ENCODE measurements around the gene EPHB1. TPM values are rescaled to one million over a fixed set of nuclear protein-coding genes. Genes with fewer than 3 reads are reported as not detected.

The EPHB1 gene
- total and polyA plus RNA-seq, 4 donors: 0.23 to 1.7 (median 0.52) TPM

GRCh38 chr3:134838599-134838998 is 43.5 kb downstream of the EPHB1 start:
- Histone ChIP-seq H3K9ac (ENCODE audit: low read depth in 1 of 2, low read length in 2 of 2) (no peak overlapping the region), H3K27ac (ENCODE audit: low read depth in 1 of 2, low read length in 2 of 2) (no peak overlapping the region), H3K36me3 (ENCODE audit: control insufficient read depth in 4 of 4, insufficient read depth in 3 of 4, low read depth in 1 of 4, low read length in 3 of 4) (no peaks in the 10 kb centered on the region), H3K9me3 (ENCODE audit: control insufficient read depth in 4 of 4, low read length in 3 of 4) (peaks cover 0 to 2% (median 0%) of the 10 kb centered on the region in 4 donors), H3K4me3 (ENCODE audit: low read depth in 1 of 3, low read length in 3 of 3) (no peak overlapping the region), H3K4me1 (ENCODE audit: control insufficient read depth in 4 of 4, insufficient read depth in 4 of 4, low read length in 3 of 4) (no peaks in the 10 kb centered on the region), H3K27me3 (ENCODE audit: control insufficient read depth in 4 of 4, insufficient read depth in 4 of 4, low read length in 3 of 4) (no peaks in the 10 kb centered on the region)
- 45% methylated on average over 2 of the region's 2 CpGs for WGBS
- TF ChIP-seq, protein P1, sequence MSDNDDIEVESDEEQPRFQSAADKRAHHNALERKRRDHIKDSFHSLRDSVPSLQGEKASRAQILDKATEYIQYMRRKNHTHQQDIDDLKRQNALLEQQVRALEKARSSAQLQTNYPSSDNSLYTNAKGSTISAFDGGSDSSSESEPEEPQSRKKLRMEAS (IDR thresholded peaks at IDR 0.05): no peak
- TF ChIP-seq, protein P2, sequence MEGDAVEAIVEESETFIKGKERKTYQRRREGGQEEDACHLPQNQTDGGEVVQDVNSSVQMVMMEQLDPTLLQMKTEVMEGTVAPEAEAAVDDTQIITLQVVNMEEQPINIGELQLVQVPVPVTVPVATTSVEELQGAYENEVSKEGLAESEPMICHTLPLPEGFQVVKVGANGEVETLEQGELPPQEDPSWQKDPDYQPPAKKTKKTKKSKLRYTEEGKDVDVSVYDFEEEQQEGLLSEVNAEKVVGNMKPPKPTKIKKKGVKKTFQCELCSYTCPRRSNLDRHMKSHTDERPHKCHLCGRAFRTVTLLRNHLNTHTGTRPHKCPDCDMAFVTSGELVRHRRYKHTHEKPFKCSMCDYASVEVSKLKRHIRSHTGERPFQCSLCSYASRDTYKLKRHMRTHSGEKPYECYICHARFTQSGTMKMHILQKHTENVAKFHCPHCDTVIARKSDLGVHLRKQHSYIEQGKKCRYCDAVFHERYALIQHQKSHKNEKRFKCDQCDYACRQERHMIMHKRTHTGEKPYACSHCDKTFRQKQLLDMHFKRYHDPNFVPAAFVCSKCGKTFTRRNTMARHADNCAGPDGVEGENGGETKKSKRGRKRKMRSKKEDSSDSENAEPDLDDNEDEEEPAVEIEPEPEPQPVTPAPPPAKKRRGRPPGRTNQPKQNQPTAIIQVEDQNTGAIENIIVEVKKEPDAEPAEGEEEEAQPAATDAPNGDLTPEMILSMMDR (IDR thresholded peaks at IDR 0.05; ENCODE audit: low read depth, low read length, missing input control): peak; percentile 20
- no peak for DNase-seq (ENCODE audit: low spot score)

DNA sequence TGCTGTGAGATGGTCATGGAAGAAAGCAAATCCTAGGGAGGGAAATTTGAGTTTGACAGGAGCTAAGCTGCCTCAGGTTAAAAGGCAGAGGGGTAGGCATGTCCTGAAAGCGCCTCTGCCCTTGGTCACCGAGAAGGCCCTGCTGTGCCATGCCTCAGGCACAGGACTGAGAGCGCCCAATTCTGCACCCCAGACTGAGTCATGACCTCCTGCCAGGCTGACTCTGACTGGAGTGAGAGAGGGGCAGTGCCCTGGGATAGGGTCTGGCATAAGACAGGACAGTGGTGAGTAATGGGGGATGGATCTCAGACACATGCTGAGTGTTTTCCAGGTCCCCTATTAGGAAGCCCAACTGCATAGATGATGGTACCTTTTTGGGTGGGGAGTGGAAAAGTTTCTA is 44.4 kb downstream of the EPHB1 start:
- H3K9me3 ChIP-seq (ENCODE audit: control insufficient read depth in 4 of 4, low read length in 3 of 4): peaks cover 0 to 2% (median 0%) of the 10 kb centered on the region in 4 donors
- H3K4me3 ChIP-seq (ENCODE audit: low read depth in 1 of 3, low read length in 3 of 3): no peak overlapping the region
- no peak overlapping the region for H3K27ac ChIP-seq (ENCODE audit: low read depth in 1 of 2, low read length in 2 of 2)
- H3K4me1 ChIP-seq (ENCODE audit: control insufficient read depth in 4 of 4, insufficient read depth in 4 of 4, low read length in 3 of 4): no peaks in the 10 kb centered on the region
- 91% methylated on average over 3 of the region's 3 CpGs for WGBS
- H3K27me3 ChIP-seq (ENCODE audit: control insufficient read depth in 4 of 4, insufficient read depth in 4 of 4, low read length in 3 of 4): no peaks in the 10 kb centered on the region
- H3K9ac ChIP-seq (ENCODE audit: low read depth in 1 of 2, low read length in 2 of 2): no peak overlapping the region
- DNase-seq (ENCODE audit: low spot score): no peak
- H3K36me3 ChIP-seq (ENCODE audit: control insufficient read depth in 4 of 4, insufficient read depth in 3 of 4, low read depth in 1 of 4, low read length in 3 of 4): no peaks in the 10 kb centered on the region
- TF ChIP-seq, protein P2 (IDR thresholded peaks at IDR 0.05; ENCODE audit: low read depth, low read length, missing input control): no peak
- no peak for TF ChIP-seq NR2F2 (IDR thresholded peaks at IDR 0.05)
- TF ChIP-seq FOXA2 (IDR thresholded peaks at IDR 0.05): no peak

- DNase-seq (ENCODE audit: low spot score): no peak
- no peaks in the 10 kb centered on the region for H3K36me3 ChIP-seq (ENCODE audit: control insufficient read depth in 4 of 4, insufficient read depth in 3 of 4, low read depth in 1 of 4, low read length in 3 of 4)
- peaks cover 0 to 2% (median 0%) of the 10 kb centered on the region in 4 donors for H3K9me3 ChIP-seq (ENCODE audit: control insufficient read depth in 4 of 4, low read length in 3 of 4)
- H3K4me3 ChIP-seq (ENCODE audit: low read depth in 1 of 3, low read length in 3 of 3): no peak overlapping the region
- H3K9ac ChIP-seq (ENCODE audit: low read depth in 1 of 2, low read length in 2 of 2): no peak overlapping the region
- WGBS: 60% methylated on average over 1 of the region's 1 CpG
- no peaks in the 10 kb centered on the region for H3K27me3 ChIP-seq (ENCODE audit: control insufficient read depth in 4 of 4, insufficient read depth in 4 of 4, low read length in 3 of 4)
- H3K27ac ChIP-seq (ENCODE audit: low read depth in 1 of 2, low read length in 2 of 2): no peak overlapping the region
- no peaks in the 10 kb centered on the region for H3K4me1 ChIP-seq (ENCODE audit: control insufficient read depth in 4 of 4, insufficient read depth in 4 of 4, low read length in 3 of 4)
- TF ChIP-seq, protein P1 (IDR thresholded peaks at IDR 0.05): no peak
- no peak for TF ChIP-seq GABPA (IDR thresholded peaks at IDR 0.05 in 1 of 2, conservative IDR thresholded peaks at IDR 0.05 in 1 of 2)
- TF ChIP-seq YY1 (IDR thresholded peaks at IDR 0.05): no peak
- TF ChIP-seq NR2F2 (IDR thresholded peaks at IDR 0.05): no peak
- no peak for TF ChIP-seq JUND (IDR thresholded peaks at IDR 0.05)
- TF ChIP-seq SP1 (IDR thresholded peaks at IDR 0.05): no peak
- TF ChIP-seq FOXA1 (IDR thresholded peaks at IDR 0.05): no peak
- no peak for TF ChIP-seq FOXA2 (IDR thresholded peaks at IDR 0.05)
- no peak for TF ChIP-seq REST (IDR thresholded peaks at IDR 0.05)
- no peak for TF ChIP-seq ZBTB33 (IDR thresholded peaks at IDR 0.05)
- no peak for TF ChIP-seq HNF4G (IDR thresholded peaks at IDR 0.05)
- TF ChIP-seq, protein P3, sequence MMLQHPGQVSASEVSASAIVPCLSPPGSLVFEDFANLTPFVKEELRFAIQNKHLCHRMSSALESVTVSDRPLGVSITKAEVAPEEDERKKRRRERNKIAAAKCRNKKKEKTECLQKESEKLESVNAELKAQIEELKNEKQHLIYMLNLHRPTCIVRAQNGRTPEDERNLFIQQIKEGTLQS (IDR thresholded peaks at IDR 0.05): no peak
- TF ChIP-seq TAF1 (conservative IDR thresholded peaks at IDR 0.05): no peak
- TF ChIP-seq, protein P2 (IDR thresholded peaks at IDR 0.05; ENCODE audit: low read depth, low read length, missing input control): no peak
Observed at GRCh38 chr3:134839990-134840389, 44.9 kb downstream of the EPHB1 start.
